SIG-M5 treated with dmso at 0.1 percent for 504 hours (cell line): ENCODE data around the gene ADGRV1.
"Not testable (repeated sequence)": the region's sequence is repeated elsewhere in the genome, so short reads cannot be mapped to it uniquely, and the experiment has no call there.

Experiments used
- DNase-seq: peaks from one replicate; lab custom pipeline; 2025; ENCODE audit not compliant: unreplicated experiment; lab: John Stamatoyannopoulos, UW

The ADGRV1 gene

DNA sequence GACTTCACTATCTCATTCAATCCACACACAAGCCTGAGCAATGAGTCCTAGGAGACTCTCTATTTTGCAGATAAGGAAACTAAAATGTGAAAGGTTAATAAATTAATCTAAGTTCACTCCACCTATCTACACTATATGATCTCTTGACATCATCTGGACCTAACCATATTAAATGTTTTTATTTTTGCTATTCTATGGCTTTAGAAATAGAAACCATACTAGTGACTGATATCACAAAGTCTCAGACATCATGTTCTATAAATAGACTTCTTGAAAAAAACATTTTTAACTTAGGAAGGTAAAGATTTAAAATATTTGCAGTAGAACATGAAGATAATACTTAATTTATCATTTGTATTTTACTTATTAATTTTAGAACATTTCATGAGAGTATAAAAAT, 9.4 kb upstream of the ADGRV1 start:
- no peak for DNase-seq

DNA sequence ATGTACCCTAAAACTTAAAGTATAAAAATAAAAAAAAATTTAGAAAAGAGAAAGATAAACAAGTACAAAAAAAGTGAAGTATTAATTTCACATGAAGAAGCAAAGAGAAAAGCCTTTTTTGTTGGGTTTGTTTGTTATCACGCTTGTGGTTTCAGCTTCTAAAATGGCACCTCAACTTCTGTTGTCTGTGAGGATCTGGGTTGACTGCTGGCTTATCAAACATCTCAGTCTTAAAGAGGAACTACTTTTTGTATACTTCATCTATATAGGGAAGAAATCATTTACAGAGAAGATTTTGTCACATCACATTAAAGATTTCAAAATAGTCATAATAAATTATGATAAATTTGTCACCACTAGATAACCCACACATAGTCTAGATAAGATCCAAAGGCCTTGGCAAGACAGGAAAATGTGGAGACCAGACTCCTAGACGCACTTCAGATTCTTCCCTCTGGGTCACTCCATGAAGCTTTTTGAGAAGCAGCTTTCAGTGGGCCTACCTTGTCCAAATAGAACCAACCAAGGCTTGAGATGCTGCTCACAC, 8.8 kb upstream of the ADGRV1 start:
- DNase-seq: peak; percentile 17

DNA sequence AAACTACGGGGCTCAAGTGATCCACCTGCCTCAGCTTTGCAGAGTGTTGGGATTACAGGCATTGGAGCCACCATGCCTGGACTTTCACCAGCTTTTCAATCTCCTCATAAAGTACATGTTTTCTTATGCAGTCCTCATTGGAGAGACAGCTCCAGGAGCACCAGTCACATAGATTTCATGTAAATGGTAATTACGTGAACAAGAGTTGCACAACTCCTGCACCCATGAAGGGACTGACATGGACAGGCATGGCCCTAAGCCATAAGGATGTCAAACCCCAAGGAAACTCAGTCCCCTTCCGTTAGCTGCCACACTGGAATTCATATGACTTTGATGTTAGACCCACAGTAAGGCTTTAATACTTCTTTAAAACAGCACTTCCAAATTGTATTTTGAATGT, 7.6 kb upstream of the ADGRV1 start:
- no peak for DNase-seq

DNA sequence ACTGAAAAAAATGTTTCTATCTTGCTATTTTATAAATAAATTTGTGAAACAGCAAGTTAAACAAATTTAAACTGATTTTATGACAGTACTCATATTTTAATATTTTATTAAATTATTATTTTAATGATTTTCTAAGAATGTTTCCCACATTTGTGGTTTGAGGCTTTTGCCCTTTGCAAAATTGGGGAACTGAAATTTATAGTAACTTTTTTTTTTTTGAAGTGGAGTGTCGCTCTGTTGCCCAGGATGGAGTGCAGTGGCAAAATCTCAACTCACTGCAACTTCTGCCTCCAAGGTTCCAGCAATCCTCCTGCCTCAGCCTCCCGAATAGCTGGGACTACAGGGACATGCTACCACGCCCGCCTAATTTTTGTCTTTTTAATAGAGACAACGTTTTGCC, 7.2 kb upstream of the ADGRV1 start:
- DNase-seq: peak; percentile 5

DNA sequence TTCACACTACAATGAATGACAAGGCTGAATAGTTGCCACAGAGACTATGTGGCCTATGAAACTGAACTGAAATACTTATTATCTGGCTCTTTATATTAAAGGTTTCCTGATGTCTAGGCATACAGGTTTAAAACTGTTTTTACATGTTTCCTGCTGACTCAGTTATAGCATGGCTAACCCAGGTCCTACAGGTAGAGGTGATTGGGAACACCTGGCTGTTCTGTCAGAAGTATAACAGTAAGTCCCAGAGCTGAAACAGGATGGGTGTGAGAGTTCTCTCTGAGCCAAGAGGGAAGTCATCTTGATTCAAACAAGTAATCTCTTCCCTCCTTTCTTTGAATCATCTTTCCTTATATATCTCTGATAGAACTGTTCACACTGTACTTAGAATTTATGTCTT, 4.9 kb upstream of the ADGRV1 start:
- DNase-seq: no peak

DNA sequence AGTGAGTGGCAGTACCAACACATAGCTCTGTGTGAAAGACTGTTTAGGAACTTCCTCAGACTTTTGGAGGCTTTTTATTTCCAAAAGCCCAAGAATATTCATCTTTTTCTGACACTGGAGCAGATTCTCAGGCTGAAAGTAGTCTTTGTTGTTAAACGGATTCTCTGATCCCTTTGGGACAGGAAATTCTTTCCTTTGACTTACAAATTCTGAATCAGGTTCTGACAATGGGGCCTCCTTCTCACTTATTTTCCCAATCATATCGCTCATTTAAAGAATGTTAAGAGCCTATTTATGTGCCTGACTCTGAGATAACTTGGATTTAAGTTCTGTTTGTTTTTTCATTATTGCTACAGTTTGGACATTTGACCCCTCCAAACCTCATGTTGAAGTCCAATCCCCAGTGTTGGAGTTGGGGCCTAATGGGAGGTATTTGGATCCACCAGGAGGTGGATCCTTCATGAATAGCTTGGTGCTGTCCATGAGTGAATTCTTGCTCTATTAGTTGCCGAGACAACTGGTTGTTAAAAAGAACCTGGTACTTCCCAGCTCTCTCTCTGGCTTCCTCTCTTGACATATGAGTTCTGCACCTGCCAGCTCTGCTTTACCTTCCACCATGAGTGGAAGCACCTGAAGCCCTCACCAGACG, 4.1 kb upstream of the ADGRV1 start:
- no peak for DNase-seq

DNA sequence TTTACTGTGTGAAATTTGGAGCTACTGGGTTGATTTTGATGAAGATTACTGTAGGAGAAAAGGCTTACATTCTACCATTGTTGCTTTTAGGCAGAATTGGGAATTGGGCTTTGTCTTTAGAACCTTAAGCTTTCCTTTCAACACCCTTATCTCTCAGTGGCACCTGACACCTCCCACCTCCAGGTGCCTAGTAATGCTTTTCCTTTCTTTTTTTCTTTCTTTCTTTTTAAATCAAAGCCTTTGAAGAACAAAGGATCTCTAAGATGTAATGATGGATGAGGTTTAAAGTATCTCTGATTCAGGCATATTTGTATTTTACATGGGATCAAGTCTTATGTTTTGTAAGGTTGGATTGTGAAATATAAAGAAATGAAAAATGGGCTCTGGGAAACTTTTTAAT, 2.9 kb upstream of the ADGRV1 start:
- no peak for DNase-seq

DNA sequence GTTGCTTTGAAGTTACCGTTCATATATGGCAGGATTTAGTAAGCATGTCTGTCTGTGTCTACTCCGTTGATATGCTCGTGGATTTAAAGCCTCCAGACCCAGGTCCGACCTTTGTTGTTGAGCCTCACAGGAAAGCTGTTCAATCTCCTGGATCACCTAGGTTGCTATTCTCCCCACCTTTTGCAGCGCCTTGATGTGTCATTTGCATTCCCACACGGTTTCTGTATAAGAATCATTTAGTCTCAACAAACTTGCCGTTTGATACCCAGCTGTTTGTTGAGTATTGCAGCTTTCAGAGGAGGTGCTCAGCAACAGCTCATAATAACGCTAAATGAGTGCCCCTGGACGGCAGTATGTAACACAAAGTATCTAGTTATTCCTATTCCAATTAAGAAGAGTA, 1.2 kb upstream of the ADGRV1 start:
- DNase-seq: no peak

DNA sequence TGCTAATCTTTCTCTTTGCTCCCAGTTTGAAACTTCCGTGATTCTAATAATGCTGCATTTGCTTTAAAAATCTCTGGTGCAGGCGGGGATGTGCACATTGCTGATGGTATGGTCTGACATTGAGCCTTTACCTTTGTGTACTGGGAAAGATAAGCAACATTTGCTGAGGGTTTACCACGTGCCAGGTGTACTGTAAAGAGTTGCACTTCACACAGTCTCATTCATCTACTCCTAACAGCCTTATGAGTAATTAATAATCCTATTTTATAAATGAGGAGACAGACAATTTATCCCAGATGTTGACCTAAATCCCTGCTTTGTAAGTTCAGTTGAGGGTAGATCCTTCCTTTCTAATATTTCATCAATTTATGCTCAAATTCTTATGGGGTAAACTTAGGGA, 726 bp upstream of the ADGRV1 start:
- DNase-seq: no peak

DNA sequence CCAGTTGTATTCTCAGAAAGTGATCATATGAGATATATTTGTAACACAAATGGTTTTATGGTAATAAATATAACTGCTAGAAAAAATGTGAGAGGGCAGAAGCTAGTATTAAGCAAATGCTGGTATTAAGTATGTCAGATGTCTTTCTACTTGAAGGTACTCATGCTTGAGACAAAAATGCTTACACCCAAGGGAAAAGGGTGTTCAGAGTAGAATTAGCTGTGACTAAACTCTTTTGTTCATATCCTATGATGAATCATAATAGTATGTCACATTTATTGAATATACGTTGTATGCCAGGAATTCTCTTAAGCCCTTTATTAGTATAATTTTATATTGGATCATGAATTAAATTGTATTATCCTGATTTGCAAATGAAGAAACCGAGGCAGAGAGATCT, 2.2 kb downstream of the ADGRV1 start:
- DNase-seq: no peak

DNA sequence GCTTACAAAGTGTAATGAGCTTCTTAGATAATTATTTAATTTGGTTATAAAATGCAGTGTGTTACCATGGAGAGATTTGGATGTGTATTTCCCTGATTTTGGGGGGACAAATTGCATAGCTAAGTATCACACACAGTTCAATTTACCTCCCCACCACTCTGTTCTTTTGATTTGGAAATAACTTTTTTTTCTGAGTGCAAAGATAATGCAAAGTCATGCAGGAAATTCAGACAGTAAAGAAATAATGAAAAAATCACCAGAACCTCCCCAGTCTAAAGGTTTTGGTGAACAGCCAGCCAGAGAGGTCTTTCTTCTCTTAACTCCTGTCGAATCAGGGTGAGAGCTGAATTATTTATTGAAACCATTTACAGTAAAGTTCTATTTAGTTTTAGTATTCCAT, 3.2 kb downstream of the ADGRV1 start:
- DNase-seq: no peak

DNA sequence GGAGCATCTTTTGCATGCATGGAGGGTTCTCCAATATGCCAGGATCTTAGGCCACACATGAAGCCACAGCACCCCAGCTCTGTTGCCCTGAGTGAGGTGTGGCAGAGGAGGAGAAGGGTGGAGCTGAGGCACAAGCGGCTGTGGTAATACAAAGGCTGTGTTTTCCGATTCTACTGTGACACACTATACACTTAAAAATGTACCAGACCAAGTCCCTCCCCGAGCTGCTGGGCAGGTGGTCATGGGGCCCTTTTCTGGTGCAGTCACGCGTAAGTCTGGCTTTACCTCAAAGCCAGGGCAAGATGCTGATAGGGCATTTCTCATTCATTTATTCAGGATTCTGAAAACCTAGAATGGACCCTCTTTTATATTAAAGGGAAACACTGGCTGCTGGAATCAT, 3.7 kb downstream of the ADGRV1 start:
- DNase-seq: no peak

DNA sequence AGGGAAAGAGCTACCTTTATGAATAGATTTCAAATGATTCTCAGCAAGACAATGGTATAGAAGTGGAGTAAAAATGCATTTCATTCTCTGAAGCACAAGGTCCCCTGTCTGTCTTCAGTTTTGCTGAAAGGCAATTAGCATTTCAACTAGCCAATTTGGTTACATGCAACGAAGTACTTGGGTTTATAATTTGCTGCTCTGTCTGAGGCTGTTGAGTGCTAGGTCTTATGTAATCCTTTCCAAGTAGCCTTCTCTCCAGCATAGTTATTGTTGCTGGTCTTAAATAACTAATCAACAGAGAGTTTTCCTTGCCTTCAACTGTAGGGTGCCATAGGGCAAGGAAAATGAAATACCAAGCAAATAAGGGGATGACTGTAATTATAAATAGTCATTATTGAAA, 4.5 kb downstream of the ADGRV1 start:
- DNase-seq: no peak

DNA sequence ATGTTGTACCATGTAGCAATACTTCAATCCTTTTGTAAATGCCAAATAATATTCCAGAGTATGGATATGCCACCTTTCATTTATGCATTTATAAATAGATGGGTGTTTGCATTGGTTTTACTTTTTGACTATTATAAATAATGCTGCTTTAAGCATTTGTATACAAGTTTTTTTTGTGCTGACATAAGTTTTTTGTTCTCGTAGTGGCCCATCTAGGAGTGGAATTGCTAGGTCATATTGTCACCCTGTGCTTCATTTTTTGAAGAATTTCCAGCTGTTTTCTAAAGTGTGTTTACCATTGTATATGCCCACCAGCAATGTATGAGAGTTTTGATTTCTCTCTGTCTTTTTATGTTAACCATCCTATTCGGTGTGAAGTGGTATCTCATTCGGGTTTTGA, 6.9 kb downstream of the ADGRV1 start:
- DNase-seq: no peak

DNA sequence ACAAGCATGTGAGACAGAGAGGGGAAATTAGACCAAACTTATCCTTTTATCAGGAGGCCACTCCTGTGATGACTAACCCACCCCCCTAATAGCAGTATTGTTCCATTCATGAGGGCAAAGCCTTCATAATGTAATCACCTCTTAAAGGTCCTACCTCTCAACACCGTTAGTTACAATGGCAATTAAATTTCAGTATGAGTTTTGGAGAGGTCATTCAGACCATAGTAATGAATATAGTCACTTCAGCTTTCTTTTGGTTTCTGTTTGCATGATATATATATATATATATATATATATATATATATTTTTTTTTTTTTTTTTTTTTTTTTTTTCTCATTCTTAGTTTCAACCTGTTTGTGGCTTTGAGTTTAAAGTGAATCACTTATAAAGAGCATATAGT, 10.5 kb downstream of the ADGRV1 start:
- DNase-seq: no peak

DNA sequence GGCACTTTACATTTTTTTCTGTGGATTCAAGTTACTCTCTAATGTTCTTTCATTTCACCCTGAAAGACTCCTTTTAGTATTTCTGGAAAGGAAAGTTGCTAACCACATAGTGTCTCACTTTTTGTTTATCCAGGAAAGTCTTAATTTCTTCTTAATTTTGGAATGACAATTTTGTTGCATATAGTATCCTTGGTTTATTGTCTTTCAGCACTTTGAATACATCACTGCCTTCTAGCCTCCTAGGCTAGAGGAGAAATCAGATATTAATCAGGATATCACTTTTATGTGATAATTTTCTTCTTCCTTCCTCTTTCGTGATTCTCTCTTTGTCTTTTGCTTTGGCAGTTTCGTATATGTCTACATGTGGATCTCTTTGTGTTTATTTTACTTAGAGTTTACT, 11.4 kb downstream of the ADGRV1 start:
- no peak for DNase-seq

DNA sequence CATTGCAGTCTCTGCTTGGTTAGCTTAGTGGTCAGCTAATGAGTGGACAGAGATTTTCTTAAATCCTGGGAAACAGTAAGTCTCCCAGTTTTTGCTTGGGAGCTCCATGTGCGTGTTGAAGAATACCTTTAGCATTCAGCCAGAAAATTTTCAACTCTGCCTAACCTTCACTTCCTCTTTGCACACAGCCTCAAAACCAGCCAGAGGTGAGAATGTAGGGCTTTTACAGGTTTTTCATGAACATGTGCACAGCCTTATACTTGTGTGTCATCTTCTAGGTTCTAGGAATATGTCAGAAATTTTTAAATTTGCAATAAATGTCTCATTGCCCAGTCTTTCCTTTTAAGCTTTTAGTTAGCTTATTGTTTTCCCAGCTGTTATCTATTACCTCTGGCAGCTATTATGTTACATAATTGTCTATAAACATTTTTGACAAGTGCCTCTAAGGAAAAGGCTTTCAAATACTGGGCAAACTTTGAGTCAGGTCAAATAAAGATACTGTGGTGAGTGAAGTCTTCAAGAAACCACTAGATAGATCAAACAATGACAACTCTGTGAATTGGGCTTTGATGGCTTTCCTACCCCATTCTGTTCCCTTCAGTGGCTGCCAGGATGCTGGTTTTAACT, 12.7 kb downstream of the ADGRV1 start:
- DNase-seq: no peak

DNA sequence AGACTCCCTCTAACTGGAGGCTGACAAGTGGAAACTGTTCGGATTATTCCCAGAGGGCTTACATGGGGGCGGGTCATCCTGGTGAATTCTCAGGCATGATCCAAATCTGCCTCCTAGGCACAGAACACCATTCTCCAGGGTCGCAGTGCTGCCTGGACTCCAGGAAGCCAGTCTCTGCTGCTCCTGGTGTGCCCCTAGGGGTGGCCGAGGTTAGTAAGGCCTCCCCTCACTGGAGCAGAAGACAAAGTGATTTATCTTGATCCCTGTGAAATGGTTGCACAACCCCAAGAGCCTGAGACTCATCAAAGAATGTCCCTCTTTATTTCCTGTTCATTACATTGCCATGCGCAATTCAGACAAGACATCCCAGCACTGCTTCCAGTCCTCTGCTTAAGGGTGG, 17.1 kb downstream of the ADGRV1 start:
- DNase-seq: no peak

DNA sequence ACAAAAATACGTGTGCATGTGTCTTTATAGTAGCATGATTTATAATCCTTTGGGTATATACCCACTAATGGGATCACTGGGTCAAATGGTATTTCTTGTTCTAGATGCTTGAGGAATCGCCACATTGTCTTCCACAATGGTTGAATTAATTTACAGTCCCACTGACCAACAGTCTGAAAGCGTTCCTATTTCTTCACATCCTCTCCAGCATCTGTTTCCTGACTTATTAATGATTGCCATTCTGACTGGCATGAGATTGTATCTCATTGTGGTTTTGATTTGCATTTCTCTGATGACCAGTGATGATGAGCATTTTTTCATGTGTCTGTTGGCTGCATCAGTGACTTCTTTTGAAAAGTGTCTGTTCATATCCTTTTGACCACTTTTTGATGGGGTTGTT, 18.0 kb downstream of the ADGRV1 start:
- not testable (repeated sequence) for DNase-seq

DNA sequence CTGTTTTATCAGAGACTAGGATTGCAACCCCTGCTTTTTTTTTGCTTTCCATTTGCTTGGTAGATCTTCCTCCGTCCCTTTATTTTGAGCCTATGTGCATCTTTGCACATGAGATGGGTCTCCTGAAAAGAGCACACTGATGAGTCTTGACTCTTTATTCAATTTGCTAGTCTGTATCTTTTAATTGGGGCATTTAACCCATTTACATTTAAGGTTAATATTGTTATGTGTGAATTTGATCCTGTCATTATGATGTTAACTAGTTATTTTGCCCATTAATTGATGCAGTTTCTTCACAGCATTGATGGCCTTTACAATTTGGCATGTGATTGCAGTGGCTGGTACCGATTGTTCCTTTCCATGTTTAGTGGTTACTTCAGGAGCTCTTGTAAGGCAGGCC, 21.3 kb downstream of the ADGRV1 start:
- DNase-seq: not testable (repeated sequence)

DNA sequence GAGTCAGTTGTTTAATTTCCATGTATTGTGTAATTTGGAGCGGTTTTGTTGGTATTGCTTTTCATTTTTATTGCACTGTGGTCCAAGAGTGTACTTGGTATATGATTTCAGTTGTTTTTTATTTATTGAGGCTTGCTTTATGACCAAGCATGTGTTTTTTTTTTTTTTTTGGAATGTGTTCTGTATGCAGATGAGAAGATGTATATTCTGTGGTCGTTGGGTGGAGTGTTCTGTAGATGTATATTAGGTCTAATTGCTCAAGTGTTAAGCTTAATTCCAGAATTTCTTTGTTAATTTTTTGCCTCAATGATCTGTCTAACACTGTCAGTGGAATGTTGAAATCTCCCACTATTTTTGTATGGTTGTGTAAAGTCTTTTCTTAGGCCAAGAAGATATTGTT, 23.4 kb downstream of the ADGRV1 start:
- no peak for DNase-seq

DNA sequence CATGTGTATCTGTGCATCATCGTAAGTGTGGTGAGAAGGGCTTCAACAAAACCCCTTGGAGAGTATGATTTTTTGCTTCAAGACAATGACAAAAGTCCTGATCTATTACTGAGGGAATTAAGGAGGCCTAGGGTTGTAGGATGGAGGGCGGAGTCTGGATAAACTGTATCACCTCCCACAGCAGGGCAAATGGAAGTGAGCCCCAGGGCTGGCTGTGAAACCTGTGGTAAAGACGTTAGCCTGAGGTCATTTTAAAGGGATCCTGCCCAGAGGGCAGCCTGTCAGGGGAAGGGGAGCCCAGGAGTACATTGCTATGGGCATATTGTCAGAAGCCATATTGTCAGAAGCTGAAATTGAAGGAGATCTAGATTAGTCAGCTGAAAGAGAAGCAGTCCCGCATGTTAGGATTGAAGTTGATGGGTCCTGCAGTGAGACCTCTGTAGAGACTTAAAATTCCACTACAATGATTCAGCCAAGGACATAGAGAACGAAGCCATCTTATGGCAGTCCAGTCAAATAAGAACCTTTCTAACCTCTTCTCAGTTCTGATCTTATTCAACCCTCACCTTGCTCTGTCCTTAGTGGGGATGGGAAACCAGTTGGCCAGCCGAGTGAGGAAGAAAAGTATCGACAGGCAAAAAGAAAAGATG, 26.9 kb downstream of the ADGRV1 start:
- no peak for DNase-seq
